Neuronal stem cell (in vitro differentiated cells): Measurements from ENCODE around the gene PHLDA3.

ENCODE experiments used
- DNase-seq: peaks from one replicate; pipeline ENCODE4 v3.0.0-alpha.2; 2013; ENCODE audit warnings: low spot score
- H2AFZ ChIP-seq: one replicate; pipeline ENCODE4 v1.6.1; 2013; ENCODE audit warnings: mild to moderate bottlenecking, low read length, inconsistent platforms
- H2AK5ac ChIP-seq: 2 replicates; pipeline ENCODE4 v1.6.1; 2013; ENCODE audit warnings: low read depth, mild to moderate bottlenecking, inconsistent platforms, low read length, moderate library complexity, mixed read lengths
- H2BK120ac ChIP-seq: 2 replicates; pipeline ENCODE4 v1.6.1; 2013; ENCODE audit warnings: low read depth, mild to moderate bottlenecking, inconsistent platforms, low read length, moderate library complexity, mixed read lengths
- H2BK12ac ChIP-seq: one replicate; pipeline ENCODE4 v1.6.1; 2013; ENCODE audit warnings: low read length, inconsistent platforms
- H2BK15ac ChIP-seq: 2 replicates; pipeline ENCODE4 v1.6.1; 2013; ENCODE audit warnings: mild to moderate bottlenecking, low read length, inconsistent platforms, mixed read lengths
- H2BK5ac ChIP-seq: one replicate; pipeline ENCODE4 v1.6.1; 2013; ENCODE audit warnings: inconsistent platforms, mild to moderate bottlenecking, low read length, moderate library complexity
- H3K14ac ChIP-seq: one replicate; pipeline ENCODE4 v1.6.1; 2013; ENCODE audit warnings: low read length, inconsistent platforms
- H3K18ac ChIP-seq: 2 replicates; pipeline ENCODE4 v1.6.1; 2013; ENCODE audit warnings: low read length, inconsistent platforms
- H3K23ac ChIP-seq: 2 replicates; pipeline ENCODE4 v1.6.1; 2013; ENCODE audit warnings: low read depth, mild to moderate bottlenecking, mixed read lengths, low read length, inconsistent platforms; ENCODE audit not compliant: poor library complexity
- H3K27ac ChIP-seq: replicated peaks from 3 replicates; pipeline ENCODE4 v1.5.1; 2013; ENCODE audit warnings: low read length, inconsistent platforms
- H3K27me3 ChIP-seq, 3 experiments: 2 replicates each; pipeline ENCODE4 v1.6.1; 2013; ENCODE audit warnings: low read length in 3 of 3, mild to moderate bottlenecking in 2 of 3, inconsistent platforms in 1 of 3, low read depth in 1 of 3, mixed read lengths in 1 of 3, moderate library complexity in 1 of 3; ENCODE audit not compliant: control insufficient read depth in 3 of 3, insufficient read depth in 3 of 3
- H3K36me3 ChIP-seq, 2 donors: replicated peaks in 1 of 2; 2 replicates each; pipeline ENCODE4 v1.6.1; 2013; ENCODE audit warnings: low read length in 2 of 2; ENCODE audit not compliant: control insufficient read depth in 2 of 2, insufficient read depth in 2 of 2
- H3K4ac ChIP-seq: 2 replicates; pipeline ENCODE4 v1.6.1; 2013; ENCODE audit warnings: inconsistent platforms, mild to moderate bottlenecking, low read length, moderate library complexity
- H3K4me1 ChIP-seq, 2 donors: 1 replicate in 1 of 2; 2 replicates in 1 of 2; pipeline ENCODE4 v1.6.1; 2013; ENCODE audit warnings: low read length in 2 of 2, low read depth in 1 of 2; ENCODE audit not compliant: control insufficient read depth in 2 of 2, insufficient read depth in 1 of 2
- H3K4me2 ChIP-seq: one replicate; pipeline ENCODE4 v1.6.1; 2013; ENCODE audit warnings: mild to moderate bottlenecking, low read length, inconsistent platforms; ENCODE audit not compliant: insufficient read depth, poor library complexity, severe bottlenecking
- H3K4me3 ChIP-seq, 2 donors: 2 replicates each; pipeline ENCODE4 v1.5.1; 2013; ENCODE audit warnings: low read length in 2 of 2, mild to moderate bottlenecking in 2 of 2, inconsistent platforms in 1 of 2, moderate library complexity in 1 of 2
- H3K79me1 ChIP-seq: one replicate; pipeline ENCODE4 v1.6.1; 2013; ENCODE audit warnings: low read depth, mild to moderate bottlenecking, inconsistent platforms, low read length, moderate library complexity
- H3K9ac ChIP-seq: one replicate; pipeline ENCODE4 v1.6.1; 2013; ENCODE audit warnings: mild to moderate bottlenecking, low read depth, low read length, inconsistent platforms; ENCODE audit not compliant: poor library complexity
- H3K9me3 ChIP-seq, 2 donors: replicated peaks in 1 of 2; 2 replicates each; pipeline versions ENCODE3 to v1.6.1; 2013; ENCODE audit warnings: low read length in 2 of 2, mild to moderate bottlenecking in 2 of 2, inconsistent platforms in 1 of 2, low read depth in 1 of 2, mixed read lengths in 1 of 2, moderate library complexity in 1 of 2; ENCODE audit not compliant: control insufficient read depth in 2 of 2, insufficient read depth in 1 of 2
- H4K8ac ChIP-seq: one replicate; pipeline ENCODE4 v1.6.1; 2013; ENCODE audit warnings: low read depth, mild to moderate bottlenecking, inconsistent platforms, low read length, moderate library complexity
- H4K91ac ChIP-seq: one replicate; pipeline ENCODE4 v1.6.1; 2013; ENCODE audit warnings: low read length, low read depth, mild to moderate bottlenecking, inconsistent platforms; ENCODE audit not compliant: poor library complexity
- WGBS, 2 donors: extraction: QIAGEN DNeasy Blood & Tissue Kit; methylation state at CpG; one replicate each; pipeline ENCODE4 v1.1.7; 2013; ENCODE audit warnings: missing lambda C conversion rate in 2 of 2, mixed read lengths in 1 of 2; ENCODE audit not compliant: insufficient read length in 2 of 2, insufficient replicate concordance in 1 of 2; ENCODE audit errors: extremely low coverage in 2 of 2; 5-methylcytosine and 5-hydroxymethylcytosine counted together

The PHLDA3 gene

DNA sequence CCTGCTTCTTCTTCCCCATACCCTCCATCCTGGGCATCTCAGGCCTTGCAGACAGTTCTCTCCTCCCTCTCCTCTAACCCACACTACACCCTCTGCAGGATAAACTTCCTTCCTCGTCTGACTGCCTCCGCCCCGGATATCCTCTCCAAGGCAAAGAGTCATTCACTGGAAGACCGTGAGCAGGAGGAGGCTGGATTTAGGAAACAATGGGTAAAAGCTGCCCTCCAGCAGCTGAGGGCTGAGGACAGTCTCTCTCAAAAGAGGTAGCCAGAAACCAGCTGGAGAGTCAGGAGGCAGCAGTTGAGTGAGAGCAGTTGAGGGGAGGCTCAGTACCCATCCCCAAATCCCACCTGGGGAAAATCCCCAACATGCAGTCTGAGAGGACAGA is 36.5 kb upstream of the PHLDA3 start:
- Histone ChIP-seq H3K4me1 (peaks cover 19 to 44% of the 10 kb centered on the region in 2 donors), H2BK12ac (no peak overlapping the region), H4K91ac (no peak overlapping the region), H3K4me3 (no peak overlapping the region), H3K9ac (no peak overlapping the region), H3K4ac (no peak overlapping the region), H3K79me1 (no peaks in the 10 kb centered on the region), H3K27me3 (peaks cover 0 to 19% (median 0%) of the 10 kb centered on the region in 3 experiments), H3K36me3 (no peaks in the 10 kb centered on the region), H3K27ac (peak overlapping the region; percentile 7), H2BK120ac (no peak overlapping the region), H3K18ac (no peak overlapping the region), H2AFZ (peak overlapping the region; percentile 65), H3K14ac (no peak overlapping the region), H2BK5ac (no peak overlapping the region), H2BK15ac (no peak overlapping the region), H4K8ac (no peak overlapping the region), H2AK5ac (no peak overlapping the region), H3K23ac (no peak overlapping the region), H3K4me2 (no peak overlapping the region), H3K9me3 (no peaks in the 10 kb centered on the region)
- WGBS, 2 donors = no CpG with 5 or more reads among the region's 4 CpGs
- no peak for DNase-seq

DNA sequence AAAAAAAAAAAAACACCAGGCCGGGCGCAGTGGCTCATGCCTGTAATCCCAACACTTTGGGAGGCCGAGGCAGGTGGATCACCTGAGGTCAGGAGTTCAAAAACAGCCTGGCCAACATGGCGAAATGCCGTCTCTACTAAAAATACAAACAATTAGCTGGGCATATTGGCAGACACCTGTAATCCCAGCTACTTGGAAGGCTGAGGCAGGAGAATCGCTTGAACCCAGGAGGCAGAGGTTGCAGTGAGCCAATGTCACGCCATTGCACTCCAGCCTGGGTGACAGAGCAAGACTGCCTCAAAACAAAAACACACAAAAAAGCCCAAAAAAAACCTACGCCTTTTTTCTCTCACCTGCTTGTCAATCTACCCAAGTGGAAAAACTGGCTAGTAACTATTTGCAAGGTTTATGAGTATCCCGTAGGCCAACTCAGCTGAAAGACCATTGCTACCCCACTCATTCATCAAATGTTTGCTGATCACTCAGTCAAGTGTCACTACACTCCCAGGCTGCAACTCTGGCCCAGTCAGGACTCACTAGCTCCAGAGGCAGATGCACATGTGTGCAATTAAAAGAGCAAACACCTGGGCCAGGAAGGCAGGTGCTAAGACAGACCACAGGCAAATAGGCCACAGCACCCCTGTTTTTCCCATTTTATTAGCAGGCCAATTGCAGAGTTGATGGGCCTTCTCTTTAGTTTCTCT is 36.0 kb upstream of the PHLDA3 start:
- DNase-seq = no peak
- H2AFZ ChIP-seq = peak overlapping the region; percentile 65
- peaks cover 24 to 49% of the 10 kb centered on the region in 2 donors for H3K4me1 ChIP-seq
- H4K91ac ChIP-seq = no peak overlapping the region
- H2BK120ac ChIP-seq = no peak overlapping the region
- peaks cover 0 to 18% (median 0%) of the 10 kb centered on the region in 3 experiments for H3K27me3 ChIP-seq
- H3K4me3 ChIP-seq = no peak overlapping the region
- no peak overlapping the region for H2BK15ac ChIP-seq
- H2BK5ac ChIP-seq = no peak overlapping the region
- H3K27ac ChIP-seq = no peak overlapping the region
- WGBS, 2 donors = no CpG with 5 or more reads among the region's 9 CpGs
- H3K14ac ChIP-seq = no peak overlapping the region
- H3K18ac ChIP-seq = peak overlapping the region; percentile 15
- no peaks in the 10 kb centered on the region for H3K9me3 ChIP-seq
- no peak overlapping the region for H3K4ac ChIP-seq
- no peak overlapping the region for H3K23ac ChIP-seq
- H3K9ac ChIP-seq = no peak overlapping the region
- no peak overlapping the region for H4K8ac ChIP-seq
- H2AK5ac ChIP-seq = no peak overlapping the region
- H3K4me2 ChIP-seq = no peak overlapping the region
- no peaks in the 10 kb centered on the region for H3K36me3 ChIP-seq
- H2BK12ac ChIP-seq = no peak overlapping the region
- no peaks in the 10 kb centered on the region for H3K79me1 ChIP-seq

DNA sequence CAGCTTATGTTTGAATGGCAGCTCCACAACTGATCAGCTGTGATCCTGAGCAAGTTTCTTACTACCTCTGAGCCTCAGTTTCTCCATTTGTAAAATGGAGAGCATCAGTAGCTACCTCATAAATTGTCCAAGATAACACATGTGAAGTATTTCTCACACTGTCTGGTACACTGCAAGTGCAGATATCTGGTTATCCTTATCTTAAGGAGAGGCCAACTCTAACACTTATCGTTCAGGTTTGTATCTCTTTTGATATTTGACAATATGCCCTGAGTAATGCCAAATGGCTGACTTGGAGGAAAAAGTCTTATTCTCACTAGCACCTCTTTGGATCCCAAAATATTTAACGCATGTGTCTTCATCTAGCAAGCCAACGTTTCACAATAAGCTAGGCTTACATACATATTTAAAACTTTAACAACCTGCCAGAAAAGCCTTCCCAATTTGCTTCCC is 35.2 kb upstream of the PHLDA3 start:
- H3K9me3 ChIP-seq = no peaks in the 10 kb centered on the region
- whole genome bisulfite sequencing, 2 donors = no CpG with 5 or more reads among the region's 3 CpGs
- H3K4ac ChIP-seq = no peak overlapping the region
- H3K23ac ChIP-seq = no peak overlapping the region
- no peak overlapping the region for H4K8ac ChIP-seq
- no peak for DNase-seq
- no peak overlapping the region for H2BK12ac ChIP-seq
- no peak overlapping the region for H3K27ac ChIP-seq
- peaks cover 26 to 52% of the 10 kb centered on the region in 2 donors for H3K4me1 ChIP-seq
- H2BK15ac ChIP-seq = no peak overlapping the region
- H3K18ac ChIP-seq = no peak overlapping the region
- no peak overlapping the region for H2BK120ac ChIP-seq
- no peaks in the 10 kb centered on the region for H3K36me3 ChIP-seq
- H3K27me3 ChIP-seq = peaks cover 0 to 16% (median 0%) of the 10 kb centered on the region in 3 experiments
- H2AFZ ChIP-seq = peak overlapping the region; percentile 73
- no peak overlapping the region for H2BK5ac ChIP-seq
- H3K4me2 ChIP-seq = no peak overlapping the region
- no peaks in the 10 kb centered on the region for H3K79me1 ChIP-seq
- H3K4me3 ChIP-seq = no peak overlapping the region
- H3K14ac ChIP-seq = no peak overlapping the region
- no peak overlapping the region for H2AK5ac ChIP-seq
- no peak overlapping the region for H3K9ac ChIP-seq
- no peak overlapping the region for H4K91ac ChIP-seq

DNA sequence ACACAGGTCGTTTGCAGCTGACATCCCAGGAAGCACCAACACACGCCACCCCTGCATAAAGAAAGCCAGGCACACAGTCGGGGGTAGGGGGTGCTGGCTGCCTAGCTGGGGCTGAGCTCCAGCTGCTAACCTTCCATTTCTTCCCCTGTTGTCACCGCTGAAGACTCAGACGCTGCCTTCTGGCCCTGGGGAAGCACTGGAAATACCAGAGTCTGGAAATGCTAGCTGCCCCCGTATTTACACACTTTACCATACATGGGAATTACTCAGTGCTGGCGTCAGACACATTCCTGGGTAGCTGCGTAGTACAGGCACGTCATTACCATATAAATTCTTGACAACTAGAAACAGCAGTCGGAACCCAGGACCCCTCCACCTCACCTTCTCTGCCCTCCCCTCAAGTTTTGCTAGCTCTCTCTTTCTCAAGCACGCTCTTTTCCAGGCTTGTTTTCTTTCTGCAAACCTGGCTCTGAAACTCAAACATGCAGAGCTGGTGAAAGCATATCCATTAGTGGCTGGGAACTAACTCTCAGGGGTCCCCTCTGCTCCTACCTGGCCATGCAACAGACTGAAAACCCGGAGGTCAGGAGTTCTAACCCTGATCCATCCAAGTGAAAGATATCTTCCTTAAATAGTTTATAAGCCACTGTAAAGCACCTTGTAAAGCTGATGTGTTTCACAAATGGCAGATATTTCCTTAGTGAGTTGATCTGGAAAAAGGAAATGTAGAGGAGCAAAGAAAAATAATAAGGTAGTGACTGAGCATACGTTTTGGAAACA is 34.6 kb upstream of the PHLDA3 start:
- Histone ChIP-seq H4K91ac (no peak overlapping the region), H3K23ac (no peak overlapping the region), H4K8ac (no peak overlapping the region), H3K9ac (no peak overlapping the region), H3K4me1 (peaks cover 26 to 52% of the 10 kb centered on the region in 2 donors), H3K9me3 (no peaks in the 10 kb centered on the region), H2BK15ac (no peak overlapping the region), H3K4ac (no peak overlapping the region), H2BK120ac (no peak overlapping the region), H3K18ac (no peak overlapping the region), H2BK12ac (peak overlapping the region; percentile 0), H2AFZ (peak overlapping the region; percentile 73), H3K4me3 (peak overlapping the region in 1 of 2 donors; percentile 11), H2AK5ac (no peak overlapping the region), H3K27me3 (peaks cover 0 to 16% (median 0%) of the 10 kb centered on the region in 3 experiments), H2BK5ac (no peak overlapping the region), H3K27ac (peak overlapping the region; percentile 32), H3K79me1 (no peaks in the 10 kb centered on the region), H3K14ac (no peak overlapping the region), H3K36me3 (no peaks in the 10 kb centered on the region), H3K4me2 (no peak overlapping the region)
- no CpG with 5 or more reads among the region's 13 CpGs for WGBS, 2 donors
- no peak for DNase-seq
